Peyer's patch (tissue), 4 donors: ENCODE results near the gene RAB3B. TPM values are rescaled to one million over a fixed set of nuclear protein-coding genes. Genes with fewer than 3 reads are reported as not detected.
"Not testable (repeated sequence)": the region's sequence is repeated elsewhere in the genome, so short reads cannot be mapped to it uniquely, and the experiment has no call there.

Experiments used
- DNase-seq, 3 donors: peaks; one replicate each; pipeline ENCODE4 v3.0.0-alpha.2; 2017 to 2019
- H3K27ac ChIP-seq, 4 donors: fragments of 200-600 bp; sonication (generic); one replicate each; pipeline ENCODE4 v1.5.1; 2016 to 2019
- H3K27me3 ChIP-seq, 2 donors: fragments of 200-600 bp; sonication (generic); one replicate each; pipeline ENCODE4 v1.5.1; 2019
- H3K36me3 ChIP-seq, 3 donors: fragments of 200-600 bp; sonication (generic); one replicate each; pipeline ENCODE4 v1.5.1; 2016 to 2019
- H3K4me1 ChIP-seq, 4 donors: fragments of 200-600 bp; sonication (generic); one replicate each; pipeline ENCODE4 v1.5.1; 2016 to 2019
- H3K4me3 ChIP-seq, 4 donors: fragments of 200-600 bp; sonication (generic); 1 replicate in 3 of 4; 2 replicates in 1 of 4; pipeline ENCODE4 v1.5.1; 2016 to 2019; ENCODE audit warnings: mild to moderate bottlenecking in 1 of 4
- H3K9me3 ChIP-seq, 4 donors: fragments of 200-600 bp; sonication (generic); one replicate each; pipeline ENCODE4 v1.5.1; 2016 to 2019; ENCODE audit warnings: mild to moderate bottlenecking in 1 of 4
- POLR2A ChIP-seq, 2 donors: fragments of 450-650 bp; IDR thresholded peaks; one replicate each; pipeline ENCODE4 v1.5.1; 2017; ENCODE audit warnings: antibody characterized with exemption in 2 of 2, mild to moderate bottlenecking in 2 of 2, moderate library complexity in 2 of 2
- total RNA-seq, 4 donors: library from RNA; depleted of rRNA; stranded (reverse); fragments of >200 nt; gene quantifications; one replicate each; pipeline ENCODE4 v1.1.0, GENCODE V29; 2016
- TF ChIP-seq, protein P1 (sequence below), 6 experiments: fragments of 450-650 bp in 4 of 6; fragments of 200-600 bp in 2 of 6; sonication (generic) in 1 of 6; IDR thresholded peaks; one replicate each; pipeline ENCODE4 v1.5.1; 2017 to 2019; ENCODE audit warnings: antibody characterized with exemption in 6 of 6, mild to moderate bottlenecking in 3 of 6, moderate library complexity in 1 of 6

RAB3B gene
- total RNA-seq, 4 donors from 2014 or later: 0.83 to 1.6 (median 1.5) TPM

DNA sequence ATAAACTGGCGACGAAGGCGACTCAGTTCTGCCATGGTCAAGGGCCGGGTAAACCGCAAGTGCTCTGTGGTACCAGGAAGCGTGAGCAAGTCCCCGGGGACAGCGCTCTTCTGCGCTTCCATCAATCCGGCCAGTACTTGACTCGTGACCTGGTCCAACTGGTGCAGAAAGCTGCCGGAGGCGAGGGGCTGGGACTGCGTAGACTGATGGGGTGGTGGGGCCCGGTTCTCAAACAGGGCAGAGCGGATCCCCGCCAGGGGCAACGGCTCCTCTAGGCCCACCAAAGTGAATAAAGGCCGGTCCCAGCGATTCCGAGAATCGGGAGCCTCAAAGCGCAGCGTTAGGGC is 42.3 kb upstream of the RAB3B start:
- Histone ChIP-seq H3K9me3 (no peaks in the 10 kb centered on the region), H3K27me3 (no peaks in the 10 kb centered on the region), H3K4me1 (peaks cover 0 to 19% (median 3%) of the 10 kb centered on the region in 4 donors), H3K27ac (peak overlapping the region; percentile 76 to 89 (median 87)), H3K4me3 (peak overlapping the region; percentile 64 to 82 (median 74)), H3K36me3 (peaks cover 0 to under 1% (median 0%) of the 10 kb centered on the region in 3 donors)
- DNase-seq: peak; percentile 30 to 62 (median 60)
- TF ChIP-seq, protein P1, sequence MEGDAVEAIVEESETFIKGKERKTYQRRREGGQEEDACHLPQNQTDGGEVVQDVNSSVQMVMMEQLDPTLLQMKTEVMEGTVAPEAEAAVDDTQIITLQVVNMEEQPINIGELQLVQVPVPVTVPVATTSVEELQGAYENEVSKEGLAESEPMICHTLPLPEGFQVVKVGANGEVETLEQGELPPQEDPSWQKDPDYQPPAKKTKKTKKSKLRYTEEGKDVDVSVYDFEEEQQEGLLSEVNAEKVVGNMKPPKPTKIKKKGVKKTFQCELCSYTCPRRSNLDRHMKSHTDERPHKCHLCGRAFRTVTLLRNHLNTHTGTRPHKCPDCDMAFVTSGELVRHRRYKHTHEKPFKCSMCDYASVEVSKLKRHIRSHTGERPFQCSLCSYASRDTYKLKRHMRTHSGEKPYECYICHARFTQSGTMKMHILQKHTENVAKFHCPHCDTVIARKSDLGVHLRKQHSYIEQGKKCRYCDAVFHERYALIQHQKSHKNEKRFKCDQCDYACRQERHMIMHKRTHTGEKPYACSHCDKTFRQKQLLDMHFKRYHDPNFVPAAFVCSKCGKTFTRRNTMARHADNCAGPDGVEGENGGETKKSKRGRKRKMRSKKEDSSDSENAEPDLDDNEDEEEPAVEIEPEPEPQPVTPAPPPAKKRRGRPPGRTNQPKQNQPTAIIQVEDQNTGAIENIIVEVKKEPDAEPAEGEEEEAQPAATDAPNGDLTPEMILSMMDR (IDR thresholded peaks at IDR 0.05): no peak
- TF ChIP-seq POLR2A (IDR thresholded peaks at IDR 0.05): no peak

DNA sequence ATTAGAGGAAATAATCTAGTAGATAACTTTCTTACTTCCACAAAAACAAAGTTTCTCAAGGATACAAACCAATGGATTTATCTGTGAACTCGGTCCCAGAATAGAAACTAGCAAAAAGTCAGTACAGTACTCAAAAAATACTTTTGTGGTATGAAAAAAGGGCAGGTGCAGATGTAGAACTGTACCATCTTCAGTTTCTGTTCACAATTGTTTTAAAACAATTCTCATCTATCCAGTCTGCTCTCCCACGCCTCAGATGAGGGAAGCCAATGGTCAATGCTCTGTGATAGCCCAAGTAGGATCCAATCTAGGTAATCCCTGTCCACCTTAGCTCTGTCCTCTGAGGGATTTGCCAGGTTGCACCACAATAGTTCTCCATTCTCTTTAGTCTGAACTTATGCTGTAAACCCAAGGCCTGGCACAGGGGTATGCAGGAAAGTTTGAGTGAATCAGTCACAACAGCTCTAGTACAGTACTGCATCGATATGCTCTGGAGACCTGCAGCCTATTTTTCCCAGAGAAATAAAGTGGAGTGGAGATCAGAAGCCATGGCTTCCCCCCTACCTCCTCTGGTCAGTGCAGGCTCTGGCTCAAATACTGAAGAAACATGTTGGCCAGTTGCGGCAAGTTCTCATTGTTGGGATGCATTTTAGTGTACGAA is 41.8 kb upstream of the RAB3B start:
- H3K27me3 ChIP-seq: no peaks in the 10 kb centered on the region
- H3K36me3 ChIP-seq: no peaks in the 10 kb centered on the region
- TF ChIP-seq, protein P1 (IDR thresholded peaks at IDR 0.05): no peak
- no peak for TF ChIP-seq POLR2A (IDR thresholded peaks at IDR 0.05)
- H3K4me1 ChIP-seq: peaks cover 0 to 19% (median 3%) of the 10 kb centered on the region in 4 donors
- peak overlapping the region; percentile 64 to 82 (median 74) for H3K4me3 ChIP-seq
- peak overlapping the region in 3 of 4 donors; percentile 87 to 89 (median 87) for H3K27ac ChIP-seq
- no peak for DNase-seq
- H3K9me3 ChIP-seq: no peaks in the 10 kb centered on the region

- not testable (repeated sequence) for H3K27ac ChIP-seq, H3K36me3 ChIP-seq, H3K9me3 ChIP-seq, H3K27me3 ChIP-seq, H3K4me3 ChIP-seq, DNase-seq
- H3K4me1 ChIP-seq: peaks cover 0 to 19% (median 3%) of the 10 kb centered on the region in 4 donors
Observed at GRCh38 chr1:52028839-52029238, 38.3 kb upstream of the RAB3B start.

- Histone ChIP-seq H3K9me3 (no peaks in the 10 kb centered on the region), H3K27ac (no peak overlapping the region), H3K4me3 (no peak overlapping the region), H3K27me3 (no peaks in the 10 kb centered on the region), H3K36me3 (peaks cover 0 to 14% (median 0%) of the 10 kb centered on the region in 3 donors), H3K4me1 (peaks cover 0 to 19% (median 3%) of the 10 kb centered on the region in 4 donors)
- TF ChIP-seq POLR2A (IDR thresholded peaks at IDR 0.05): no peak
- TF ChIP-seq, protein P1 (IDR thresholded peaks at IDR 0.05): no peak
- no peak for DNase-seq
Observed at GRCh38 chr1:52028328-52028727, 37.8 kb upstream of the RAB3B start.

GRCh38 chr1:52026278-52026677 is 35.8 kb upstream of the RAB3B start:
- Histone ChIP-seq H3K27me3 (no peaks in the 10 kb centered on the region), H3K4me1 (peaks cover 0 to 6% (median 0%) of the 10 kb centered on the region in 4 donors), H3K27ac (no peak overlapping the region), H3K9me3 (no peaks in the 10 kb centered on the region), H3K4me3 (no peak overlapping the region), H3K36me3 (peaks cover 0 to 29% (median 0%) of the 10 kb centered on the region in 3 donors)
- TF ChIP-seq POLR2A (IDR thresholded peaks at IDR 0.05): no peak
- TF ChIP-seq, protein P1 (IDR thresholded peaks at IDR 0.05): no peak
- DNase-seq: no peak

DNA sequence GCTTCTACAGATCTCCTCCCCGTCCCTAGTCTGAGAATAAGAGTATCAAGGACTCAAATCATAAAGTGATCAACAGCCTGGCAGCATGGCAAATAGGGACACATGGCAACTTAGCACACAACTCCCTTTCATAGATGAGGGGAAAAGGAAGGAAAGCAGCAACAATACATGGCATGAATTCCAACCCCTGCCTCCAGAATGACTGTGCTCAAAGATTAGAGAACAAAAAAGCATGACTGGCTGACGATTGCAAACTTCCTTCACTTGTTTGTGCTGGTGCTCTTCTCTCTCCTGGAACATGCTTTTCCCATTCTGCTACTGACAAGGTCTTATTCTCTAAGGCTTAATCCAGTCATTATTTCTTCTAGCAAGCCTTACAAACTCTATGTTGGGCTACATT is 31.6 kb upstream of the RAB3B start:
- H3K36me3 ChIP-seq: peaks cover 0 to 43% (median 0%) of the 10 kb centered on the region in 3 donors
- TF ChIP-seq POLR2A (IDR thresholded peaks at IDR 0.05): no peak
- TF ChIP-seq, protein P1 (IDR thresholded peaks at IDR 0.05): no peak

More for the DNA sequence above, 31.6 kb upstream of the RAB3B start:
- H3K27ac ChIP-seq: no peak overlapping the region
- no peaks in the 10 kb centered on the region for H3K4me1 ChIP-seq
- no peak for DNase-seq
- H3K4me3 ChIP-seq: no peak overlapping the region
- no peaks in the 10 kb centered on the region for H3K27me3 ChIP-seq
- no peaks in the 10 kb centered on the region for H3K9me3 ChIP-seq
